ENCODE results near the gene MGAT4A.

MGAT4A gene

DNA sequence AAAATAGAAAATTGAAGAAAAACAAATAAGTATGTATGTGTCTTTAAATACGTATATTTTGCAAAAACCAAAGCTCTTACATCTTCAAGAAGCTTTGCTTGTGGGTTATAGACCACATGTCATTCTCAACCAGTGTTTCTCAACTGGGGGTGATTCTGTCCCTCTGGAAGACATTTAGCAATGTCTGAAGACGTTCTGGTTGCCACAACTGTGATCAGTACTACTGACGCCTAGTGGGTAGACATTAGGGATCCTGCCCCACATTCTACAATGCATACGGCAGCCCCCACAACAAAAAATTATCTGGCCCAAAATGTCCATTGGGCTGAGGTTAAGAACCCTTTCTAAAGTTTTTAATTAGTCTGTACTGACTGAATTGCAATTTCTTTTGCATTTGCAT is 74.1 kb downstream of the MGAT4A start:
- TF ChIP-seq YY1 (IDR thresholded peaks at IDR 0.05; ENCODE audit: low read depth), result no peak
- no peak for TF ChIP-seq RAD21 (IDR thresholded peaks at IDR 0.05; ENCODE audit: low read depth)
- TF ChIP-seq EGR1 (IDR thresholded peaks at IDR 0.05), result no peak
- no peak for TF ChIP-seq NFIC (IDR thresholded peaks at IDR 0.05)
- TF ChIP-seq CEBPB (IDR thresholded peaks at IDR 0.05), result no peak
- TF ChIP-seq TAF1 (IDR thresholded peaks at IDR 0.05; ENCODE audit: low read depth), result no peak
- no peak for TF ChIP-seq ZBTB7A (IDR thresholded peaks at IDR 0.05; ENCODE audit: low read depth)
- TF ChIP-seq, protein P1, sequence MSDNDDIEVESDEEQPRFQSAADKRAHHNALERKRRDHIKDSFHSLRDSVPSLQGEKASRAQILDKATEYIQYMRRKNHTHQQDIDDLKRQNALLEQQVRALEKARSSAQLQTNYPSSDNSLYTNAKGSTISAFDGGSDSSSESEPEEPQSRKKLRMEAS (IDR thresholded peaks at IDR 0.05), result no peak
- TF ChIP-seq TEAD4 (IDR thresholded peaks at IDR 0.05), result no peak
- no peak for TF ChIP-seq FOXM1 (IDR thresholded peaks at IDR 0.05; ENCODE audit: borderline replicate concordance, low read depth)
- TF ChIP-seq TCF12 (IDR thresholded peaks at IDR 0.05; ENCODE audit: low read depth), result no peak
- TF ChIP-seq CREB1 (IDR thresholded peaks at IDR 0.05; ENCODE audit: low read depth), result no peak
- TF ChIP-seq, protein P2, sequence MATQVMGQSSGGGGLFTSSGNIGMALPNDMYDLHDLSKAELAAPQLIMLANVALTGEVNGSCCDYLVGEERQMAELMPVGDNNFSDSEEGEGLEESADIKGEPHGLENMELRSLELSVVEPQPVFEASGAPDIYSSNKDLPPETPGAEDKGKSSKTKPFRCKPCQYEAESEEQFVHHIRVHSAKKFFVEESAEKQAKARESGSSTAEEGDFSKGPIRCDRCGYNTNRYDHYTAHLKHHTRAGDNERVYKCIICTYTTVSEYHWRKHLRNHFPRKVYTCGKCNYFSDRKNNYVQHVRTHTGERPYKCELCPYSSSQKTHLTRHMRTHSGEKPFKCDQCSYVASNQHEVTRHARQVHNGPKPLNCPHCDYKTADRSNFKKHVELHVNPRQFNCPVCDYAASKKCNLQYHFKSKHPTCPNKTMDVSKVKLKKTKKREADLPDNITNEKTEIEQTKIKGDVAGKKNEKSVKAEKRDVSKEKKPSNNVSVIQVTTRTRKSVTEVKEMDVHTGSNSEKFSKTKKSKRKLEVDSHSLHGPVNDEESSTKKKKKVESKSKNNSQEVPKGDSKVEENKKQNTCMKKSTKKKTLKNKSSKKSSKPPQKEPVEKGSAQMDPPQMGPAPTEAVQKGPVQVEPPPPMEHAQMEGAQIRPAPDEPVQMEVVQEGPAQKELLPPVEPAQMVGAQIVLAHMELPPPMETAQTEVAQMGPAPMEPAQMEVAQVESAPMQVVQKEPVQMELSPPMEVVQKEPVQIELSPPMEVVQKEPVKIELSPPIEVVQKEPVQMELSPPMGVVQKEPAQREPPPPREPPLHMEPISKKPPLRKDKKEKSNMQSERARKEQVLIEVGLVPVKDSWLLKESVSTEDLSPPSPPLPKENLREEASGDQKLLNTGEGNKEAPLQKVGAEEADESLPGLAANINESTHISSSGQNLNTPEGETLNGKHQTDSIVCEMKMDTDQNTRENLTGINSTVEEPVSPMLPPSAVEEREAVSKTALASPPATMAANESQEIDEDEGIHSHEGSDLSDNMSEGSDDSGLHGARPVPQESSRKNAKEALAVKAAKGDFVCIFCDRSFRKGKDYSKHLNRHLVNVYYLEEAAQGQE (IDR thresholded peaks at IDR 0.05; ENCODE audit: low read depth), result no peak
- TF ChIP-seq, protein P3, sequence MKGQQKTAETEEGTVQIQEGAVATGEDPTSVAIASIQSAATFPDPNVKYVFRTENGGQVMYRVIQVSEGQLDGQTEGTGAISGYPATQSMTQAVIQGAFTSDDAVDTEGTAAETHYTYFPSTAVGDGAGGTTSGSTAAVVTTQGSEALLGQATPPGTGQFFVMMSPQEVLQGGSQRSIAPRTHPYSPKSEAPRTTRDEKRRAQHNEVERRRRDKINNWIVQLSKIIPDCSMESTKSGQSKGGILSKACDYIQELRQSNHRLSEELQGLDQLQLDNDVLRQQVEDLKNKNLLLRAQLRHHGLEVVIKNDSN (IDR thresholded peaks at IDR 0.05), result no peak
- TF ChIP-seq EP300 (IDR thresholded peaks at IDR 0.05; ENCODE audit: borderline replicate concordance), result no peak

DNA sequence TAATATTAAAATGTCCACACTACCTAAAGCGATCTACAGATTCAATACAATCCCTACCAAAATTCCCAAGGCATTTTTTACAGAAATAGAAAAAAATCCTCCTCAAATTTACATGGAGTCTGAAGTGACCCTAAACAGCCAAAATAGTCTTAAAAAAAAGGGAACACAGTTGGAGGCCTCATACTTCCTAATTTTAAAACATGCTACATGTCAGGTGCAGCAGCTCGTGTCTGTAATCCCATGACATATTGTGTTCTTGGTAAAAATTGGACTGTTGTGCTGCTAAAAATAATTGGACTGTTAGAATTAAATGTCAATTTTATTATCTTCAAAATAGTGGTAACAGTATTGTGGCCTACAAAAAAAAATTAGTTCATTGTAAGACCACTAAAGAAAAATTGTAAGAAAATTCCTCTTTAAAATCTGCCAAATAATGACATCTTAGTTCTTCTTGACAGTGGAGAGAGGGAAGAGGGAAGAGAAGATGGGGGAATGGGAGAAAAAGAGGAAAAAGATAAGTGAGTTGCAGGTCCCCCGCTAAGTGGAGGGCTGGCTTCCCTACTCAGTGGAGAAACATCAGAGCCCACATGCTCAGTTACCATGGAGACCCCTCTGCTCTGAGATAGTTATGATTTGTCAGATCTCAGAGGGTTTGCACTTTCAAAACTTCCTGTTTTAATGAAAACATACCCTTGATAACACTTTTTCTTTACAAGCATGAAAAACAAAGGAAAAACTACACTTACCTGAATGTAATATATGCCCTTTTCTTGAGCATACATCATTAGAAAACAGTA is 76.0 kb downstream of the MGAT4A start:
- no peak for TF ChIP-seq CEBPB (IDR thresholded peaks at IDR 0.05)
- TF ChIP-seq YY1 (IDR thresholded peaks at IDR 0.05; ENCODE audit: low read depth), result no peak
- TF ChIP-seq RAD21 (IDR thresholded peaks at IDR 0.05; ENCODE audit: low read depth), result no peak
- TF ChIP-seq, protein P2 (IDR thresholded peaks at IDR 0.05; ENCODE audit: low read depth), result no peak
- TF ChIP-seq, protein P3 (IDR thresholded peaks at IDR 0.05), result no peak

DNA sequence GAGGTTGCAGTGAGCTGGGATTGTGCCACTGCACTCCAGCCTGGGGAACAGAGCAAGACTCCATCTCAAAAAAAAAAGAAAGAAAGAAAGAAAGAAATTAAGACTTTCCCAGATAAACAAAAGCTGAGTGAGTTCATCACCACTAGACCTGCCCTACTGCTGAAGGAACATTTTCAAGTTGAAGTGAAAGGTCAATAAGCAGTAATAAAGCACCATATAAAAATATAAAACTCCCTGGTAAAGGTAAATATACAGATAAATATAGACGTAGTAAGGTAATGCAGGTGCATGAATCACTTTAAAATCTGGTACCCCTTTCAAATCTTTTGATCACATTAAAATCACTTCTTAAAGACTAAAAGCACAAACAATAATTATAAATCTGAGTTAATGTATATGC is 79.9 kb downstream of the MGAT4A start:
- no peak for TF ChIP-seq EP300 (IDR thresholded peaks at IDR 0.05; ENCODE audit: borderline replicate concordance)
- TF ChIP-seq CEBPB (IDR thresholded peaks at IDR 0.05), result no peak
- no peak for TF ChIP-seq TCF12 (IDR thresholded peaks at IDR 0.05; ENCODE audit: low read depth)
- TF ChIP-seq TAF1 (IDR thresholded peaks at IDR 0.05; ENCODE audit: low read depth), result no peak
- TF ChIP-seq, protein P3 (IDR thresholded peaks at IDR 0.05), result no peak
- no peak for TF ChIP-seq TEAD4 (IDR thresholded peaks at IDR 0.05)

DNA sequence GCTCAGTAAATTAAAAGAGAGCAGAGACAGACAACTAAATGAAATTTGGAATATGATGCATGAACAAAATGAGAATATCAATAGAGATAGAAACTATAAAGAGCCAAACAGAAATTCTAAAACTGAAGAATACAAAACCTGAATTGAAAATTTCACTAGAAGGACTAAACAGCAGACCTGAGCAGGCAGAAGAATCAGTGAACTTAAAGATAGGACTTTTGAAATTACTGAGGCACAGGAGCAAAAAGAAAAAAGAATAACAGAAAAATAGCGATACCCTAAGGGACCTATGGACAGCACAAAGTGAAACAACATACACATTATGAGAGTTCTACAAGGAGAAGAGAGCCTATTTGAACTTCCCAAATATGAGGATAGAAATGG is 80.9 kb downstream of the MGAT4A start:
- TF ChIP-seq, protein P2 (IDR thresholded peaks at IDR 0.05; ENCODE audit: low read depth), result no peak
- TF ChIP-seq, protein P3 (IDR thresholded peaks at IDR 0.05), result no peak
- TF ChIP-seq TCF12 (IDR thresholded peaks at IDR 0.05; ENCODE audit: low read depth), result no peak
- TF ChIP-seq EGR1 (IDR thresholded peaks at IDR 0.05), result no peak
- TF ChIP-seq, protein P1 (IDR thresholded peaks at IDR 0.05), result no peak
- TF ChIP-seq NFIC (IDR thresholded peaks at IDR 0.05), result no peak
- no peak for TF ChIP-seq FOXM1 (IDR thresholded peaks at IDR 0.05; ENCODE audit: borderline replicate concordance, low read depth)
